ENCODE results near the gene USP1. TPM values are rescaled to one million over a fixed set of nuclear protein-coding genes. Genes with fewer than 3 reads are reported as not detected.

The USP1 gene
- total RNA-seq, 4 donors from 2014 or later, result 23.0 to 39.9 (median 33.7) TPM

DNA sequence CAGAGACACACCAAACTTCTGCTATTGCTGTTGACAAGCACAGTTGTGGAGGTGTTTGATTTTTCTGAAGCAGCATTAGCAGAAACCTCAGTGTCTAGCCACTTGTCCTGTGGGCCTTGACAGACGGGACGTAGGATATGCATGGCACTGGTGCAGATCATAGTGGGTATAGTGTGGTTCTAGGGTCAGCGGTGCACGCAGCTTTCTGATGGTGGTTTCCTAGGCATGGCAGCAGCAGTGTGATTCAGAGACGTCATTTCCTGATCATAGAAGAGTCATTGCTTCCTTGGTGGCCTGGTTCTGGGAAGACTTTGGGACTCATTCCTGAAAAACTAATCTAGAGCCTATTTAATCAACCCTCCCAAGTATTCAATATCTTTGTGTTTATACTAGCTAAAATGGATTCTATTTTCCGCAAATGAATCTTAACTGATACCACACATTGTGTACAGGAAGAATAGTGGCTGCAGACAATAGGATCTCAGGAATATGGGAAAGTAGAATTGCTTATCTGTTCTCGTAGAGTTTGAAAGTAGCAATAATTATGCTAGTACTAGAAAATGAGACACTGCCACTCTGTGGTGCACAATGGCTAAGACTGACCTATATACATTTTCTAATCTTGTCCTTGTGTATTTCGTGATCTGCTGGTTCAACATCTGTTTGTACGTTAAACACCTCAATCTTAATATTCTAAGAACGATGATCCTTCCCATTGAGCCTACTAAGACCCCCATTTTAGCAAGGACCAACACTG lies 2.8 kb upstream of the USP1 start:
- Histone ChIP-seq H3K27ac (no peak overlapping the region), H3K9me3 (no peaks in the 10 kb centered on the region), H3K27me3 (no peaks in the 10 kb centered on the region), H3K36me3 (no peaks in the 10 kb centered on the region), H3K4me3 (no peak overlapping the region), H3K4me1 (peaks cover 3 to 22% (median 13%) of the 10 kb centered on the region in 3 donors)
- no peak for ATAC-seq
- 71 to 93% methylated on average over 8 of the region's 10 CpGs for WGBS, 2 donors (ENCODE audit: low coverage in 1 of 2)
- TF ChIP-seq CTCF (IDR thresholded peaks at IDR 0.05) (no peak), EP300 (IDR thresholded peaks at IDR 0.05) (no peak), POLR2AphosphoS5 (IDR thresholded peaks at IDR 0.05) (no peak), POLR2A (IDR thresholded peaks at IDR 0.05) (no peak)

DNA sequence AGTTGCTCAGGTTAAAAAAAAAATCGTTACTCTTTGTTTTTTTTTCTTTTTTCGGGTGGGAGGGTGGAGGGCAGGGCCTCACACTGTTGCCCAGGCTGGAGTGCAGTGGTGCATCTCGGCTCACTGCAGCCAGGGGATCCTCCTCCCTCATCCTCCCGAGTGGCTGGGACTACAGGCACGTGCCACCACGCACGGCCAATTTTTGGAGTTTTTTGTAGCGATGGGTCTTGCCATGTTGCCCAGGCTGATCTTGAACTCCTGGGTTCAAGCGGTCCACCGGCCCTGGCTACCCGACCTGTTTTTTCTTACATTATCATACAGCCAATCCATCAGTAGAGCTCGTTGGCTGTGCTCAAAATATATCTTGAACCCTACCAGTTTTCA lies 2.2 kb upstream of the USP1 start:
- Histone ChIP-seq H3K9me3 (no peaks in the 10 kb centered on the region), H3K4me3 (no peak overlapping the region), H3K36me3 (no peaks in the 10 kb centered on the region), H3K27ac (peak overlapping the region in 1 of 4 donors; percentile 92), H3K4me1 (peaks cover 3 to 28% (median 17%) of the 10 kb centered on the region in 3 donors), H3K27me3 (no peaks in the 10 kb centered on the region)
- TF ChIP-seq POLR2A (IDR thresholded peaks at IDR 0.05) (no peak), EP300 (IDR thresholded peaks at IDR 0.05) (no peak), CTCF (IDR thresholded peaks at IDR 0.05) (no peak), POLR2AphosphoS5 (IDR thresholded peaks at IDR 0.05) (no peak)
- ATAC-seq, result no peak
- WGBS, 2 donors (ENCODE audit: low coverage in 1 of 2), result 89% methylated on average over 9 to 12 of the region's 12 CpGs

DNA sequence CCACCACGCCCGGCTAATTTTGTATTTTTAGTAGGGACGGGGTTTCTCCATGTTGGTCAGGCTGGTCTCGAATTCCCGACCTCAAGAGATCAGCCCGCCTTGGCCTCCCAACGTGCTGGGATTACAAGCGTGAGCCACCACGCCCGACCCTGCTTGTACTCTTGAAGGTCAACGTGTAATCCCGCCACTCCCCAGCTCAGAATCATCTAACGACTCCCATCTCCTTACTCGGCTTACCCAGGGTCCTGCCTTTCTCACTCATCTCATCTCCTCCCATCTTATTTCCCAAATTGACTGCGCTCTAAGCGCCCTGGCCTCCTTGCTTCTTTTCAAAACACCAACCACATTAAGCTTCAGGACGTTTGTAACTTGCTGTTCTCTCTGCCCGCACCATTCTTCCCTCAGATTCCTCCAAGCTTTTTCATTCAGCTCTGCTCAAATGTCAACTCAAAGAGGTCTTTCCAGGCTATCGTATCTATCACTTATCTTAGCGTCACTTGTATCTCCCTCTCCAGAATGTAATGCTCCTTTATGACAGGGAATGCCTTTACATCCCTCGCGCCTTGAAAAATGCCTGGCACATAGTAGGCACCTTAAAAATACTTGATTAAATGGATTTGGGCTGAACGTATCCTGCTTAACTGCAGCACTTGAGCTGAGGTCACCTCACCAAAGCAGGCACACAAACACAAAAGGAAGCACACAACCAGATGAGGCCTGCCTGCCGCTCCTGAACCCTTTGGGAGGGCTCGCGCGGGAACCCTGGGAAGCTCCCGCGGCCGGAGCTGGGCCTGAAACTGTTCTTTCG lies 1.4 kb upstream of the USP1 start:
- Histone ChIP-seq H3K27ac (peak overlapping the region; percentile 83 to 99 (median 95)), H3K4me3 (peak overlapping the region; percentile 96 to 99), H3K27me3 (no peaks in the 10 kb centered on the region), H3K36me3 (peaks cover 0 to 2% of the 10 kb centered on the region in 2 donors), H3K4me1 (peaks cover 3 to 36% (median 17%) of the 10 kb centered on the region in 3 donors), H3K9me3 (no peaks in the 10 kb centered on the region)
- peak; percentile 5 for ATAC-seq
- TF ChIP-seq CTCF (IDR thresholded peaks at IDR 0.05), result no peak
- no peak for TF ChIP-seq POLR2AphosphoS5 (IDR thresholded peaks at IDR 0.05)
- TF ChIP-seq EP300 (IDR thresholded peaks at IDR 0.05), result no peak
- TF ChIP-seq POLR2A (IDR thresholded peaks at IDR 0.05), result no peak
- WGBS, 2 donors (ENCODE audit: low coverage in 1 of 2), result 47 to 65% methylated on average over 19 to 26 of the region's 31 CpGs

DNA sequence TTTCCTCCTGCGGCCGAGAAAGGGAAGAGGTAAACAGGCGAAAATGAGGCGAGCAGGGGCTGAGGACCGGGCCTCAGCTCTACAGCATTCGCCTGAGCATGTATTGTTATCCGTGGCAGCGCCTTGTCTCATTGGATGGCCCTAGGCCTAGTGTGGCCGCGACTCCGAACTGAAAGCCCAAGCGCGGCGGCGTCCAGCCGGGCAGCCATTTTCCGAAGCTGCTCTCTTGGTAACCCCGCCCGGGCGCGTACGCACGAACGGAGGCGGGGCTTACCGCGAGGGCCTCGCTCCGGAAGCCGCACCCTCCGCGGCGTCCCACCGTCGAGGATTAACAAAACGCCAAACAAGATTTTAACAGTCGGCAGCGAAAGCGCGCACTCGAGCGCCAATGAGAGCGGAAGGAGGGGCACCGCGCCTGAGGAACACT lies 797 bp upstream of the USP1 start:
- peaks cover 0 to 5% of the 10 kb centered on the region in 2 donors for H3K36me3 ChIP-seq
- WGBS, 2 donors (ENCODE audit: low coverage in 1 of 2), result 0 to 1% methylated on average over 20 to 22 of the region's 45 CpGs
- H3K27me3 ChIP-seq, result no peaks in the 10 kb centered on the region
- H3K9me3 ChIP-seq, result no peaks in the 10 kb centered on the region
- TF ChIP-seq CTCF (IDR thresholded peaks at IDR 0.05) (no peak), POLR2A (IDR thresholded peaks at IDR 0.05) (peak; percentile 86 to 94), POLR2AphosphoS5 (IDR thresholded peaks at IDR 0.05) (peak; percentile 95)
- H3K27ac ChIP-seq, result peak overlapping the region; percentile 83 to 99 (median 95)
- H3K4me1 ChIP-seq, result peaks cover 3 to 41% (median 17%) of the 10 kb centered on the region in 3 donors
- H3K4me3 ChIP-seq, result peak overlapping the region; percentile 96 to 99
- peak; percentile 90 for ATAC-seq

Data from gastroesophageal sphincter (tissue), 4 donors.